ENCODE data around the gene BTNL2.
"Not testable (repeated sequence)": the region's sequence is repeated elsewhere in the genome, so short reads cannot be mapped to it uniquely, and the experiment has no call there.

BTNL2 gene

GRCh38 chr6:32359225-32359624, 47.8 kb downstream of the BTNL2 start:
- POLR2A ChIA-PET, result not testable (repeated sequence)

GRCh38 chr6:32358548-32358947, 48.4 kb downstream of the BTNL2 start:
- H3K4me1 ChIP-seq (ENCODE audit: control insufficient read depth, insufficient read depth, low read length); POLR2A ChIA-PET; H3K9me3 ChIP-seq (ENCODE audit: control insufficient read depth, insufficient read depth, low read depth, low read length); H3K36me3 ChIP-seq (ENCODE audit: control insufficient read depth in 2 of 2, insufficient read depth in 1 of 2, low read length in 2 of 2); H3K27ac ChIP-seq (ENCODE audit: extremely low read depth, low read depth, low read length); CTCF ChIA-PET; H3K4me3 ChIP-seq (ENCODE audit: low read depth, low read length): not testable (repeated sequence)
- 0 out of 2 replicates have a peak, but pooled peaks have one; percentile 17 for TF ChIP-seq ZNF580 (tag by site-specific recombination; IDR thresholded peaks at IDR 0.05)
- TF ChIP-seq ZNF146 (tag by site-specific recombination; IDR thresholded peaks at IDR 0.05), result peak; percentile 93

More at GRCh38 chr6:32359225-32359624, 47.8 kb downstream of the BTNL2 start:
- TF ChIP-seq SCRT2 (tag by site-specific recombination; IDR thresholded peaks at IDR 0.05) (peak; percentile 83), SCRT1 (tag by site-specific recombination; IDR thresholded peaks at IDR 0.05; ENCODE audit: borderline replicate concordance) (peak; percentile 51; the same call in 1 of the 2 replicates)
- H3K4me1 ChIP-seq (ENCODE audit: control insufficient read depth, insufficient read depth, low read length); H3K4me3 ChIP-seq (ENCODE audit: low read depth, low read length); H3K36me3 ChIP-seq (ENCODE audit: control insufficient read depth in 2 of 2, insufficient read depth in 1 of 2, low read length in 2 of 2); CTCF ChIA-PET; H3K27ac ChIP-seq (ENCODE audit: extremely low read depth, low read depth, low read length); H3K9me3 ChIP-seq (ENCODE audit: control insufficient read depth, insufficient read depth, low read depth, low read length): not testable (repeated sequence)

GRCh38 chr6:32355018-32355417, 52.0 kb downstream of the BTNL2 start:
- TF ChIP-seq PRDM1 (tag by site-specific recombination; IDR thresholded peaks at IDR 0.05) (peak; percentile 81; the same call in 1 of the 2 replicates), ZNF133 (tag by site-specific recombination; IDR thresholded peaks at IDR 0.05) (no peak)
- no peaks in the 10 kb centered on the region for H3K9me3 ChIP-seq (ENCODE audit: control insufficient read depth, insufficient read depth, low read depth, low read length)
- H3K27ac ChIP-seq (ENCODE audit: extremely low read depth, low read depth, low read length), result no peak overlapping the region
- H3K36me3 ChIP-seq (ENCODE audit: control insufficient read depth in 2 of 2, insufficient read depth in 1 of 2, low read length in 2 of 2), result no peaks in the 10 kb centered on the region
- no peak overlapping the region for H3K4me3 ChIP-seq (ENCODE audit: low read depth, low read length)
- ChIA-PET CTCF (interaction anchor here (1.6 kb wide), 1 partner anchor 58 kb away, joined by 4 read pairs; no protein-coding TSS in a partner anchor), POLR2A (no interaction called here)
- H3K4me1 ChIP-seq (ENCODE audit: control insufficient read depth, insufficient read depth, low read length), result no peaks in the 10 kb centered on the region

- CTCF ChIA-PET, result no interaction called here
- H3K4me1 ChIP-seq (ENCODE audit: control insufficient read depth, insufficient read depth, low read length), result no peaks in the 10 kb centered on the region
- TF ChIP-seq ZNF221 (tag by site-specific recombination; IDR thresholded peaks at IDR 0.05; ENCODE audit: borderline replicate concordance) (no peak), ZNF18 (tag by site-specific recombination; IDR thresholded peaks at IDR 0.05) (no peak), ZBTB8A (tag by site-specific recombination; IDR thresholded peaks at IDR 0.05) (no peak), KLF10 (tag by site-specific recombination; IDR thresholded peaks at IDR 0.05) (no peak), SP3 (tag by site-specific recombination; IDR thresholded peaks at IDR 0.05) (no peak), PRDM4 (tag by site-specific recombination; IDR thresholded peaks at IDR 0.05) (no peak), ZNF341 (tag by site-specific recombination; IDR thresholded peaks at IDR 0.05; ENCODE audit: low read depth) (no peak)
- no peak overlapping the region for H3K27ac ChIP-seq (ENCODE audit: extremely low read depth, low read depth, low read length)
- POLR2A ChIA-PET, result no interaction called here
- H3K9me3 ChIP-seq (ENCODE audit: control insufficient read depth, insufficient read depth, low read depth, low read length), result no peaks in the 10 kb centered on the region
- no peaks in the 10 kb centered on the region for H3K36me3 ChIP-seq (ENCODE audit: control insufficient read depth in 2 of 2, insufficient read depth in 1 of 2, low read length in 2 of 2)
- no peak overlapping the region for H3K4me3 ChIP-seq (ENCODE audit: low read depth, low read length)
These were observed 53.6 kb downstream of the BTNL2 start for GRCh38 chr6:32353348-32353747.

All from HEK293 (cell line).